Karpas-422 (cell line): Measurements from ENCODE around the gene SWSAP1. TPM values are rescaled to one million over a fixed set of nuclear protein-coding genes. Genes with fewer than 3 reads are reported as not detected.
"Not testable (repeated sequence)": the region's sequence is repeated elsewhere in the genome, so short reads cannot be mapped to it uniquely, and the experiment has no call there.

Source experiments
- DNase-seq: peaks from one replicate; pipeline ENCODE4 v3.0.0-alpha.2; 2015
- H2AFZ ChIP-seq: fragments of 200-600 bp; sonication (generic); 2 replicates; pipeline ENCODE4 v1.6.1; 2014; ENCODE audit warnings: antibody characterized with exemption, low read length, mixed read lengths
- H3K27ac ChIP-seq: fragments of 200-600 bp; sonication (generic); 2 replicates; pipeline ENCODE4 v1.5.1; 2014; ENCODE audit warnings: mild to moderate bottlenecking, low read length, moderate library complexity
- H3K27me3 ChIP-seq: fragments of 200-600 bp; sonication (generic); 2 replicates; pipeline ENCODE4 v1.6.1; 2014; ENCODE audit warnings: low read length, mixed read lengths
- H3K36me3 ChIP-seq: fragments of 200-600 bp; sonication (generic); 2 replicates; pipeline ENCODE4 v1.6.1; 2014; ENCODE audit warnings: low read length, mixed read lengths; ENCODE audit not compliant: insufficient read depth
- H3K4me1 ChIP-seq: fragments of 200-600 bp; sonication (generic); 2 replicates; pipeline ENCODE4 v1.6.1; 2014; ENCODE audit warnings: mild to moderate bottlenecking, low read length, mixed read lengths
- H3K4me2 ChIP-seq: fragments of 200-600 bp; sonication (generic); 2 replicates; pipeline ENCODE4 v1.6.1; 2014; ENCODE audit warnings: low read length, low read depth, mild to moderate bottlenecking; ENCODE audit not compliant: poor library complexity, severe bottlenecking
- H3K4me3 ChIP-seq: fragments of 200-600 bp; sonication (generic); 2 replicates; pipeline ENCODE4 v1.5.1; 2014; ENCODE audit warnings: mild to moderate bottlenecking, antibody characterized with exemption, low read length, mixed read lengths
- H3K79me2 ChIP-seq: fragments of 200-600 bp; sonication (generic); 2 replicates; pipeline ENCODE4 v1.6.1; 2014; ENCODE audit warnings: mild to moderate bottlenecking, low read length, mixed read lengths
- H3K9ac ChIP-seq: fragments of 200-600 bp; sonication (generic); 2 replicates; pipeline ENCODE4 v1.6.0; 2014; ENCODE audit warnings: low read length
- H3K9me2 ChIP-seq: fragments of 200-600 bp; sonication (generic), shearing (Covaris generic); replicated peaks from 2 replicates; pipeline ENCODE4 v1.6.0; 2014; ENCODE audit warnings: mild to moderate bottlenecking, low read length, moderate library complexity; ENCODE audit not compliant: insufficient read depth
- H3K9me3 ChIP-seq: fragments of 300-700, 200-600 bp; sonication (generic); 2 replicates; pipeline ENCODE4 v1.6.1; 2014; ENCODE audit warnings: low read length, mixed read lengths
- H4K20me1 ChIP-seq: fragments of 200-600 bp; sonication (generic); 2 replicates; pipeline ENCODE4 v1.6.1; 2014; ENCODE audit warnings: mild to moderate bottlenecking, antibody characterized with exemption, low read length, low read depth; ENCODE audit not compliant: insufficient read depth
- total RNA-seq: library from RNA; depleted of rRNA; stranded (reverse); fragments of >200 nt; shearing (Covaris generic); gene quantifications from 2 replicates; pipeline ENCODE4 v1.2.3, GENCODE V29; 2014; ENCODE audit warnings: low replicate concordance

Gene SWSAP1
- total RNA-seq, 1 experiment from 2014 or later, result 7.4 TPM

- not testable (repeated sequence) for H3K36me3 ChIP-seq, H3K27ac ChIP-seq, H3K9me3 ChIP-seq, H3K27me3 ChIP-seq, H2AFZ ChIP-seq, H3K9ac ChIP-seq, H3K9me2 ChIP-seq, H4K20me1 ChIP-seq
- Histone ChIP-seq H3K4me3 (peak overlapping the region; percentile 89; the same call in 1 of the 2 replicates), H3K79me2 (peaks cover 46% of the 10 kb centered on the region), H3K4me1 (peaks cover 62% of the 10 kb centered on the region), H3K4me2 (peak overlapping the region; percentile 93)
- peak; percentile 66 for DNase-seq
Measured at GRCh38 chr19:11379269-11379845, 4.9 kb downstream of the SWSAP1 start.

GRCh38 chr19:11379857-11380350, 5.4 kb downstream of the SWSAP1 start:
- Histone ChIP-seq H3K36me3 (0 out of 2 replicates have a peak, but pooled peaks cover 4% of the 10 kb centered on the region), H3K9me2 (no peaks in the 10 kb centered on the region), H3K4me2 (peak overlapping the region; percentile 93), H3K9ac (peak overlapping the region; percentile 87), H3K27me3 (no peaks in the 10 kb centered on the region), H2AFZ (no peak overlapping the region), H3K9me3 (no peaks in the 10 kb centered on the region), H4K20me1 (no peaks in the 10 kb centered on the region), H3K27ac (peak overlapping the region; percentile 83), H3K4me1 (peaks cover 62% of the 10 kb centered on the region), H3K79me2 (peaks cover 46% of the 10 kb centered on the region), H3K4me3 (peak overlapping the region; percentile 89)
- DNase-seq, result no peak

GRCh38 chr19:11380653-11381537, 6.4 kb downstream of the SWSAP1 start:
- H4K20me1 ChIP-seq, result no peaks in the 10 kb centered on the region
- H3K27me3 ChIP-seq, result no peaks in the 10 kb centered on the region
- peaks cover 58% of the 10 kb centered on the region for H3K4me1 ChIP-seq
- peak overlapping the region; percentile 83 for H3K27ac ChIP-seq
- H3K9ac ChIP-seq, result peak overlapping the region; percentile 87
- H3K9me2 ChIP-seq, result no peaks in the 10 kb centered on the region
- peak; percentile 99 for DNase-seq
- H3K4me3 ChIP-seq, result peak overlapping the region; percentile 89
- peak overlapping the region; percentile 93 for H3K4me2 ChIP-seq
- 0 out of 2 replicates have a peak, but pooled peaks cover 4% of the 10 kb centered on the region for H3K36me3 ChIP-seq
- peaks cover 38% of the 10 kb centered on the region for H3K79me2 ChIP-seq
- H2AFZ ChIP-seq, result peak overlapping the region; percentile 99
- no peaks in the 10 kb centered on the region for H3K9me3 ChIP-seq

- peaks cover 38% of the 10 kb centered on the region for H3K4me1 ChIP-seq
- H3K27ac ChIP-seq, result no peak overlapping the region
- H2AFZ ChIP-seq, result no peak overlapping the region
Measured at GRCh38 chr19:11382898-11383705, 8.6 kb downstream of the SWSAP1 start.

GRCh38 chr19:11383706-11384048, 9.2 kb downstream of the SWSAP1 start:
- Histone ChIP-seq H3K27me3 (no peaks in the 10 kb centered on the region), H3K4me3 (no peak overlapping the region), H3K27ac (no peak overlapping the region), H4K20me1 (no peaks in the 10 kb centered on the region), H3K9ac (no peak overlapping the region), H3K9me3 (no peaks in the 10 kb centered on the region), H2AFZ (no peak overlapping the region), H3K79me2 (peaks cover 17% of the 10 kb centered on the region), H3K4me1 (peaks cover 32% of the 10 kb centered on the region), H3K4me2 (peak overlapping the region; percentile 13), H3K9me2 (no peaks in the 10 kb centered on the region), H3K36me3 (no peaks in the 10 kb centered on the region)
- DNase-seq, result no peak

More at GRCh38 chr19:11382898-11383705, 8.6 kb downstream of the SWSAP1 start:
- Histone ChIP-seq H3K9me3 (no peaks in the 10 kb centered on the region), H3K9me2 (no peaks in the 10 kb centered on the region), H3K9ac (no peak overlapping the region), H3K27me3 (no peaks in the 10 kb centered on the region), H4K20me1 (no peaks in the 10 kb centered on the region), H3K79me2 (peaks cover 23% of the 10 kb centered on the region), H3K36me3 (0 out of 2 replicates have a peak, but pooled peaks cover under 1% of the 10 kb centered on the region), H3K4me3 (peak overlapping the region; percentile 89; the same call in 1 of the 2 replicates), H3K4me2 (peak overlapping the region; percentile 13)
- DNase-seq, result peak; percentile 58

DNA sequence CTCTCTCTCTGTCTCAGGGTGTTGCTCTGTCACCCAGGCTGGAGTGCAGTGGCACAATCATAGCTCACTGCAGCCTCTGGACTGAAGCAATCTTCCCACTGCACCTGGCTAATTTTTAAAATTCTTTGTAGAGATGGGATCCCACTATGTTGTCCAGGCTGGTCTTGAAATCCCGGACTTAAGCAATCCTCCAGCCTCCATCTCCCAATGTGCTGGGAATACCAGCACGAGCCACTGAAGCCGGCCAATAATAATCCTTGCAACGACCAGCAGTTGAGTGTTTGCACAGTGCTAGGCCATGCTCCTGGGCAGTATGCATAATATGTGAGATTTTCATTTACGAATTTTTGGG, 10.3 kb downstream of the SWSAP1 start:
- H3K9me3 ChIP-seq, result no peaks in the 10 kb centered on the region
- H3K4me3 ChIP-seq, result no peak overlapping the region
- H3K79me2 ChIP-seq, result peaks cover 9% of the 10 kb centered on the region
- H3K4me1 ChIP-seq, result peaks cover 23% of the 10 kb centered on the region
- no peaks in the 10 kb centered on the region for H3K36me3 ChIP-seq
- no peak overlapping the region for H3K9ac ChIP-seq
- H3K27me3 ChIP-seq, result no peaks in the 10 kb centered on the region
- DNase-seq, result no peak
- H3K9me2 ChIP-seq, result no peaks in the 10 kb centered on the region
- H2AFZ ChIP-seq, result no peak overlapping the region
- H4K20me1 ChIP-seq, result no peaks in the 10 kb centered on the region
- H3K4me2 ChIP-seq, result no peak overlapping the region
- no peak overlapping the region for H3K27ac ChIP-seq

DNA sequence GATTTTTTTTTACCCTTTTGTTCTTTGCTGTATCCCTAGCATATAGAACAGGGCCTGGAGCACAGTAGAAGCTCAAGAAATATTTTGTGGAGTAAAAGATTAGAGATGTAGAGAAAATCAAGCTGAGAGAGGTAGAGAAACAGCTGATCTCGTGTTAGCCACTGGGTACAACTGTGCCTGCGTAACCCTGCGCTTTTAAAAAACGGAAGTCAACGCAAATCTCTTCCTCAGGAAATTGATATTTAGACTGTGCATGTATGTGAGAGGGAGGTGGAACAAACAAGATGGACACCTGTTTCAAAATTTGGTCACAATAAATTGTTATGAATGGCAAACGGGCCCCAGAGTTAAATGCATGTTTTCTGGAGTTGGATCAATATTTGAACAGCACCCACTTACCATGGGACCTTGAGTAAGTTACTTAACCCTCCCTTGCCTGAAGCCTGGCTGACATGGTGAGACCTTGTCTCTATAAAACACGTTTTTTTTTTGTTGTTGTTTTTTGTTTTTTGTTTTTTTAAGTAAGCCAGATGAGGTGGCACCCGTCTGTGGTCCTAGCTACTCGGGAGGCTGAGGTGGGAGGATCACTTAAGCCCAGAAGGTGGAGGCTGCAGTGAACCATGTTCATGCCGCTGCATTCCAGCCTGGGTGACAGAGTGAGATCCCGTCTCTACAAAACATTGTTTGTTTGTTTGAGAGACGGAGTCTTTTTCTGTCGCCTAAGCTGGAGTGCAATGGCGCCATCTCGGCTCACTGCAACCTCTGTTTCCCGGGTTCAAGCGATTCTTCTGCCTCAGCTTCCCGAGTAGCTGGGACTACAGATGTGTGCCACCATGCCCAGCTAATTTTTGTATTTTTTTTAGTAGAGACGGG, 12.9 kb downstream of the SWSAP1 start:
- H3K36me3 ChIP-seq, result no peaks in the 10 kb centered on the region
- H3K4me2 ChIP-seq, result no peak overlapping the region
- no peak overlapping the region for H3K4me3 ChIP-seq
- no peak overlapping the region for H3K9ac ChIP-seq
- H3K27me3 ChIP-seq, result no peaks in the 10 kb centered on the region
- H3K27ac ChIP-seq, result no peak overlapping the region
- no peaks in the 10 kb centered on the region for H4K20me1 ChIP-seq
- H3K9me2 ChIP-seq, result no peaks in the 10 kb centered on the region
- peaks cover 9% of the 10 kb centered on the region for H3K4me1 ChIP-seq
- DNase-seq, result no peak
- H3K79me2 ChIP-seq, result no peaks in the 10 kb centered on the region
- no peaks in the 10 kb centered on the region for H3K9me3 ChIP-seq
- no peak overlapping the region for H2AFZ ChIP-seq
